Mesodermal cell (in vitro differentiated cells): ENCODE measurements around the gene ADAT1. TPM values are rescaled to one million over a fixed set of nuclear protein-coding genes. Genes with fewer than 3 reads are reported as not detected.

Experiments
- H3K27ac ChIP-seq: 2 replicates; pipeline ENCODE4 v1.7.0; 2013; ENCODE audit warnings: mild to moderate bottlenecking, low read depth, low read length, moderate library complexity; ENCODE audit not compliant: severe bottlenecking
- H3K36me3 ChIP-seq: 2 replicates; pipeline ENCODE4 v1.7.1; 2013; ENCODE audit warnings: mild to moderate bottlenecking, low read length, moderate library complexity; ENCODE audit not compliant: control insufficient read depth, insufficient read depth
- H3K4me1 ChIP-seq: one replicate; pipeline ENCODE4 v1.7.1; 2013; ENCODE audit warnings: mild to moderate bottlenecking, low read length; ENCODE audit not compliant: insufficient read depth, control insufficient read depth, poor library complexity, severe bottlenecking
- H3K4me3 ChIP-seq: 2 replicates; pipeline ENCODE4 v1.7.0; 2013; ENCODE audit warnings: low read length, control low read depth, mild to moderate bottlenecking; ENCODE audit not compliant: insufficient read depth, poor library complexity, severe bottlenecking; ENCODE audit errors: extremely low read depth
- H3K9me3 ChIP-seq: 2 replicates; pipeline ENCODE4 v1.7.1; 2013; ENCODE audit warnings: mild to moderate bottlenecking, low read length, moderate library complexity; ENCODE audit not compliant: control insufficient read depth
- WGBS, 2 experiments: methylation state at CpG; one replicate each; pipeline ENCODE4 v1.1.5; 2013; ENCODE audit warnings: missing lambda C conversion rate in 2 of 2; ENCODE audit not compliant: insufficient coverage in 2 of 2; 5-methylcytosine and 5-hydroxymethylcytosine counted together
- polyA plus RNA-seq, 2 experiments: library from polyadenylated mRNA; stranded (reverse); fragments of 50-300 nt; gene quantifications; one replicate each; pipeline ENCODE4 v1.2.3, GENCODE V29; 2013

Gene ADAT1
- 39.0 TPM for polyA plus RNA-seq (2013, experiment 1 of 2)
- polyA plus RNA-seq (2013, experiment 2 of 2), result 37.9 TPM

- Histone ChIP-seq H3K27ac (peak within 1 kb of the TSS; percentile 92), H3K36me3 (peaks cover 49% of the 10 kb centered on the region), H3K4me3 (peak within 1 kb of the TSS; percentile 88), H3K4me1 (peaks cover 31% of the 10 kb centered on the region), H3K9me3 (no peaks in the 10 kb centered on the region)
- WGBS, 2 experiments, result 3 to 6% methylated on average over 46 to 47 of the region's 62 CpGs
Observed at GRCh38 chr16:75622761-75623605, at the start of gene ADAT1. TSS of gene ADAT1 (minus strand) at chr16:75623281. CDS start at chr16:75620799, 2,482 bp downstream.

- Histone ChIP-seq H3K9me3 (no peaks in the 10 kb centered on the region), H3K4me1 (no peaks in the 10 kb centered on the region), H3K27ac (no peak overlapping the region), H3K4me3 (no peak overlapping the region), H3K36me3 (no peaks in the 10 kb centered on the region)
Observed at GRCh38 chr16:75667503-75667902, 44.4 kb upstream of the ADAT1 start.

GRCh38 chr16:75660726-75661302 is 37.7 kb upstream of the ADAT1 start:
- peaks cover 38% of the 10 kb centered on the region for H3K36me3 ChIP-seq
- no peak overlapping the region for H3K4me3 ChIP-seq
- H3K9me3 ChIP-seq, result no peaks in the 10 kb centered on the region
- H3K27ac ChIP-seq, result no peak overlapping the region
- no peaks in the 10 kb centered on the region for H3K4me1 ChIP-seq
- WGBS, 2 experiments, result 85 to 100% methylated on average over 1 to 3 of the region's 4 CpGs

GRCh38 chr16:75660321-75660720 is 37.2 kb upstream of the ADAT1 start:
- 91 to 100% methylated on average over 4 to 6 of the region's 6 CpGs for WGBS, 2 experiments
- Histone ChIP-seq H3K9me3 (no peaks in the 10 kb centered on the region), H3K4me3 (no peak overlapping the region), H3K36me3 (peaks cover 43% of the 10 kb centered on the region), H3K27ac (no peak overlapping the region), H3K4me1 (no peaks in the 10 kb centered on the region)

- WGBS, 2 experiments, result 80 to 100% methylated on average over 2 of the region's 2 CpGs
Observed at GRCh38 chr16:75658175-75658574, 35.1 kb upstream of the ADAT1 start.

GRCh38 chr16:75653922-75654321 is 30.8 kb upstream of the ADAT1 start:
- H3K4me1 ChIP-seq, result peaks cover 8% of the 10 kb centered on the region
- H3K4me3 ChIP-seq, result no peak overlapping the region
- H3K27ac ChIP-seq, result no peak overlapping the region
- WGBS, 2 experiments, result no CpG with 5 or more reads among the region's 1 CpG
- H3K36me3 ChIP-seq, result peaks cover 59% of the 10 kb centered on the region
- no peaks in the 10 kb centered on the region for H3K9me3 ChIP-seq

More at GRCh38 chr16:75658175-75658574, 35.1 kb upstream of the ADAT1 start:
- Histone ChIP-seq H3K27ac (no peak overlapping the region), H3K36me3 (peaks cover 63% of the 10 kb centered on the region), H3K9me3 (no peaks in the 10 kb centered on the region), H3K4me1 (no peaks in the 10 kb centered on the region), H3K4me3 (no peak overlapping the region)

- H3K36me3 ChIP-seq, result peaks cover 34% of the 10 kb centered on the region
Observed at GRCh38 chr16:75648265-75649076, 25.4 kb upstream of the ADAT1 start.

GRCh38 chr16:75647492-75648264 is 24.6 kb upstream of the ADAT1 start, which contains the start of the genes KARS1 and TERF2IP:
TSS of gene KARS1 (minus strand) at chr16:75647665. CDS start at chr16:75647639, 26 bp downstream.
TSS of gene TERF2IP (plus strand) at chr16:75647773. CDS start at chr16:75647883, 110 bp downstream.
- Histone ChIP-seq H3K36me3 (peaks cover 37% of the 10 kb centered on the region), H3K27ac (peak within 1 kb of the TSS; percentile 75), H3K9me3 (no peaks in the 10 kb centered on the region), H3K4me3 (peak within 1 kb of the TSS; percentile 97), H3K4me1 (peaks cover 12% of the 10 kb centered on the region)
- 0% methylated on average over 68 to 72 of the region's 76 CpGs for WGBS, 2 experiments

More at GRCh38 chr16:75648265-75649076, 25.4 kb upstream of the ADAT1 start:
- peak overlapping the region; percentile 97 for H3K4me3 ChIP-seq
- WGBS, 2 experiments, result 0 to 1% methylated on average over 47 to 53 of the region's 62 CpGs
- H3K27ac ChIP-seq, result peak overlapping the region; percentile 75
- H3K9me3 ChIP-seq, result no peaks in the 10 kb centered on the region
- H3K4me1 ChIP-seq, result peaks cover 12% of the 10 kb centered on the region

- H3K4me3 ChIP-seq, result peak overlapping the region; percentile 97
- H3K36me3 ChIP-seq, result peaks cover 43% of the 10 kb centered on the region
- H3K27ac ChIP-seq, result peak overlapping the region; percentile 64
- no peaks in the 10 kb centered on the region for H3K9me3 ChIP-seq
- H3K4me1 ChIP-seq, result peaks cover 12% of the 10 kb centered on the region
- 0% methylated on average over 15 to 17 of the region's 18 CpGs for WGBS, 2 experiments
Observed at GRCh38 chr16:75647112-75647491, 24.0 kb upstream of the ADAT1 start.
